Measurements from ENCODE around the gene KDM4E.

Gene KDM4E

DNA sequence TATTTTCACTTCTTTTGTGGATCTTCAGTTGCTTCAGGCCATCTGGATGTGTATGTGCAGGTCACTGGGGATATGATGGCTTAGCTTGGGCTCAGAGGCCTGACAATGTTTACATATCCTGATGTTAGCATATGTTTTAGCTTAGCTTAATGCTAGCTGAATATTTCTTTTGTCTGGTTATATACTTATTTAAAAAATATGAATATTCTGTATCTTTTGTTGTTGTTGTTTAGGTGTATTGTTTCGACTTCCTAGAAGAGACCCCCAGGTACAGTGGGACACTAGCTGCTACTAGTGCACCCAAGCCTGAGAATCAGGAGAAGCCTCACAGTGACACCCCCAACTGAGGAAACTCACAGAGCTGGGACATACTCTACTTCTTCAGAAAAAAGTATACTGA lies at the start of gene KDM4E:
KDM4E (plus strand) TSS at position 301 of the 400 bp plus-strand sequence. CDS start 300 bp downstream, outside the sequence.
- TF ChIP-seq CTCF (IDR thresholded peaks at IDR 0.05; ENCODE audit: low read length, missing control alignments): no peak
- no peak for DNase-seq (ENCODE audit: low read depth)
- no peak within 1 kb of the TSS for H3K4me3 ChIP-seq (replicated peaks; ENCODE audit: low read depth, low read length)

DNA sequence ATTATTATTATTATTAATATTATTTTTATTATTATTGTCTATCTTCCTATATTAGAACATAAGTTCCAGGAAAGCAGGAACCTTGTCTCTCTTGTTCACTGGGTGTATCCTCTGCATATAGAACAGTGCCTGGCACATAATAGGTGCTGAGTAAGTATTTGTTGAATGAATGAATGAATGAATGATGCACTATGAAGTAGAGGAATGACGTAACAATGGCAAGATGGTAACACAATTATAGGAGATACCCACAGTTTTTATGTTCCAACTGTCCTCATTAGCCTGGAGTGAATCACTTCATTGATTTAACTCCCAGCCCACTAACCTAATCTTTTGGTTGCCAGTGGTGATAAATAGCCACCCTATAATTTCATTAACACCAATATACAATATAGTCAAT lies 49.5 kb upstream of the KDM4E start:
- DNase-seq (ENCODE audit: low read depth): no peak
- H3K4me3 ChIP-seq (replicated peaks; ENCODE audit: low read depth, low read length): no peak overlapping the region
- no peak for TF ChIP-seq CTCF (IDR thresholded peaks at IDR 0.05; ENCODE audit: low read length, missing control alignments)

DNA sequence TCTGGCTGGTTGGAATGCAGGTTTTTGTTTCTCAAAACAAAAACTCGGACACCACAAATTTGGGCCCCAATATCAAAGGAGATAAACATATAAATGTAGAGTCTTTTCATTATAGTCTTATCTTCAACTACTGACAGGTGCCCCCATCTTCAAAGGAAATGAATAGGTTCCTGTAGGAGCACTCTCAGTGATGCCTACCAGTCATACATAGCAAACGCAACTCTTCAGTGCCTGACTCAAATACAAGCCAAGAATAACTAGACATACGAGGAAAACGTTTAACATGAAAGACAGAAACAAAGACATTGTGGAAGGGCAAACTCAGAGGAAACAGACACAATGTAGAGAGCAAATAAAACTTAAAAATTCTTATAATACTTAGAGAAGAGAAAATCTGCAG lies 37.7 kb upstream of the KDM4E start:
- TF ChIP-seq CTCF (IDR thresholded peaks at IDR 0.05; ENCODE audit: low read length, missing control alignments): no peak
- no peak overlapping the region for H3K4me3 ChIP-seq (replicated peaks; ENCODE audit: low read depth, low read length)
- DNase-seq (ENCODE audit: low read depth): no peak

DNA sequence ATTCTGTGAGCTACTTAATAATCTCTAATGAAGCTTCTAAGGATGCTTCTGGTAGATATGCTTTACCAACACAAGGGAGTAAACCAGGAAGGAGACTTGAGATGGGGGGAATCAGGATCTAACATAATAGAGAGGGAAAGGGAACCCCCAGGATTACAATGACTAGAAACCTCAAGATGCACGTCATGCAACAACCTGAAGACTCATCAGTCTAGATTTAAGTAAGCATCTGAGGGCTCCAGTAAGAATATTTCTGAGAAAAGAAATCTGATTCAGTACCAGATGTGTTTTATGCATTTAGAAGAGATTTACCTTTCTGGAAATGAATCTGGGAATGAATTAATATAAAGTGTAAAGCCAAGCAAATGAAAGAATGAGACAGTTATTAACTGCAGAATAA lies 36.3 kb upstream of the KDM4E start:
- no peak for DNase-seq (ENCODE audit: low read depth)
- H3K4me3 ChIP-seq (replicated peaks; ENCODE audit: low read depth, low read length): no peak overlapping the region
- no peak for TF ChIP-seq CTCF (IDR thresholded peaks at IDR 0.05; ENCODE audit: low read length, missing control alignments)

DNA sequence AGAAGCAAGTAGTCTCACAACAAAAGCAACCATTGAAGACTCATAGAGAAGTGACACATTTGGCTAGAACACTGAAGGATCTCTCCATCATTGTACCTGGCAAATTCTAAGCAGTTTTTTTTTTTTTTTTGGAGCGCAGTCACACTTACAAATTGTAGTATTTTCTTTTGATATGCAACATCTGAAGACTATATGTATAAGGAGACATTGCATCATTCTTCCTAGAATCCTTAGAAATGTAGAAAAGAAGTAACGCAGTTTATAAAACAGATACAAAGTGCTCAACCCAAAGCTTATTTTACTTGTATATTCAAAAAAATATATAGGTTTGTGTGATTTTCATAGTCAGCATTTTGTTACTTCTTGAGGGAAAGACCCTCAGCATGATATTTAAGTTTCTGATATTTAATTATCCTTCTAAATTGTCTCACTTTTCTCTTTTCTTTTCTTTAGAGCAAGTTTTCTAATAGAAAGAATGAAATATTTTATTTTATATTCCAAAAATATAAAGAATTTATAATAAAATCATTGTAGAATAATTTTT lies 31.6 kb upstream of the KDM4E start:
- DNase-seq (ENCODE audit: low read depth): no peak
- no peak for TF ChIP-seq CTCF (IDR thresholded peaks at IDR 0.05; ENCODE audit: low read length, missing control alignments)
- no peak overlapping the region for H3K4me3 ChIP-seq (replicated peaks; ENCODE audit: low read depth, low read length)

GRCh38 chr11:94997437-94997836 lies 27.6 kb upstream of the KDM4E start:
- DNase-seq (ENCODE audit: low read depth): no peak
- no peak overlapping the region for H3K4me3 ChIP-seq (replicated peaks; ENCODE audit: low read depth, low read length)
- no peak for TF ChIP-seq CTCF (IDR thresholded peaks at IDR 0.05; ENCODE audit: low read length, missing control alignments)

GRCh38 chr11:94998285-94998684 lies 26.8 kb upstream of the KDM4E start:
- DNase-seq (ENCODE audit: low read depth): no peak
- no peak overlapping the region for H3K4me3 ChIP-seq (replicated peaks; ENCODE audit: low read depth, low read length)
- TF ChIP-seq CTCF (IDR thresholded peaks at IDR 0.05; ENCODE audit: low read length, missing control alignments): no peak

All from fibroblast of pulmonary artery (primary cell).